Karpas-422 (cell line): Measurements from ENCODE around the gene CCDC92. TPM values are rescaled to one million over a fixed set of nuclear protein-coding genes. Genes with fewer than 3 reads are reported as not detected.

Source experiments
- DNase-seq: peaks from one replicate; pipeline ENCODE4 v3.0.0-alpha.2; 2015
- H2AFZ ChIP-seq: fragments of 200-600 bp; sonication (generic); 2 replicates; pipeline ENCODE4 v1.6.1; 2014; ENCODE audit warnings: antibody characterized with exemption, low read length, mixed read lengths
- H3K27ac ChIP-seq: fragments of 200-600 bp; sonication (generic); 2 replicates; pipeline ENCODE4 v1.5.1; 2014; ENCODE audit warnings: mild to moderate bottlenecking, low read length, moderate library complexity
- H3K27me3 ChIP-seq: fragments of 200-600 bp; sonication (generic); 2 replicates; pipeline ENCODE4 v1.6.1; 2014; ENCODE audit warnings: low read length, mixed read lengths
- H3K36me3 ChIP-seq: fragments of 200-600 bp; sonication (generic); 2 replicates; pipeline ENCODE4 v1.6.1; 2014; ENCODE audit warnings: low read length, mixed read lengths; ENCODE audit not compliant: insufficient read depth
- H3K4me1 ChIP-seq: fragments of 200-600 bp; sonication (generic); 2 replicates; pipeline ENCODE4 v1.6.1; 2014; ENCODE audit warnings: mild to moderate bottlenecking, low read length, mixed read lengths
- H3K4me2 ChIP-seq: fragments of 200-600 bp; sonication (generic); 2 replicates; pipeline ENCODE4 v1.6.1; 2014; ENCODE audit warnings: low read length, low read depth, mild to moderate bottlenecking; ENCODE audit not compliant: poor library complexity, severe bottlenecking
- H3K4me3 ChIP-seq: fragments of 200-600 bp; sonication (generic); 2 replicates; pipeline ENCODE4 v1.5.1; 2014; ENCODE audit warnings: mild to moderate bottlenecking, antibody characterized with exemption, low read length, mixed read lengths
- H3K79me2 ChIP-seq: fragments of 200-600 bp; sonication (generic); 2 replicates; pipeline ENCODE4 v1.6.1; 2014; ENCODE audit warnings: mild to moderate bottlenecking, low read length, mixed read lengths
- H3K9ac ChIP-seq: fragments of 200-600 bp; sonication (generic); 2 replicates; pipeline ENCODE4 v1.6.0; 2014; ENCODE audit warnings: low read length
- H3K9me2 ChIP-seq: fragments of 200-600 bp; sonication (generic), shearing (Covaris generic); replicated peaks from 2 replicates; pipeline ENCODE4 v1.6.0; 2014; ENCODE audit warnings: mild to moderate bottlenecking, low read length, moderate library complexity; ENCODE audit not compliant: insufficient read depth
- H3K9me3 ChIP-seq: fragments of 300-700, 200-600 bp; sonication (generic); 2 replicates; pipeline ENCODE4 v1.6.1; 2014; ENCODE audit warnings: low read length, mixed read lengths
- H4K20me1 ChIP-seq: fragments of 200-600 bp; sonication (generic); 2 replicates; pipeline ENCODE4 v1.6.1; 2014; ENCODE audit warnings: mild to moderate bottlenecking, antibody characterized with exemption, low read length, low read depth; ENCODE audit not compliant: insufficient read depth
- total RNA-seq: library from RNA; depleted of rRNA; stranded (reverse); fragments of >200 nt; shearing (Covaris generic); gene quantifications from 2 replicates; pipeline ENCODE4 v1.2.3, GENCODE V29; 2014; ENCODE audit warnings: low replicate concordance

Gene CCDC92
- total RNA-seq, 1 experiment from 2014 or later = 2.0 TPM

GRCh38 chr12:123905319-123905925, 67.2 kb downstream of the CCDC92 start:
- peaks cover 4% of the 10 kb centered on the region for H3K4me1 ChIP-seq
- H3K27me3 ChIP-seq = no peaks in the 10 kb centered on the region
- H4K20me1 ChIP-seq = peaks cover 11% of the 10 kb centered on the region; the same call in 1 of the 2 replicates
- DNase-seq = peak; percentile 85
- no peak overlapping the region for H2AFZ ChIP-seq
- no peaks in the 10 kb centered on the region for H3K36me3 ChIP-seq
- H3K27ac ChIP-seq = no peak overlapping the region
- no peak overlapping the region for H3K9ac ChIP-seq
- no peak overlapping the region for H3K4me3 ChIP-seq
- no peaks in the 10 kb centered on the region for H3K9me2 ChIP-seq
- H3K4me2 ChIP-seq = no peak overlapping the region
- H3K9me3 ChIP-seq = no peaks in the 10 kb centered on the region
- H3K79me2 ChIP-seq = no peaks in the 10 kb centered on the region

- H3K9me3 ChIP-seq = no peaks in the 10 kb centered on the region
- H3K9me2 ChIP-seq = no peaks in the 10 kb centered on the region
- H3K27ac ChIP-seq = no peak overlapping the region
- H2AFZ ChIP-seq = no peak overlapping the region
- no peak overlapping the region for H3K4me3 ChIP-seq
- no peak for DNase-seq
- H3K9ac ChIP-seq = no peak overlapping the region
- H3K4me1 ChIP-seq = peaks cover 4% of the 10 kb centered on the region
- no peaks in the 10 kb centered on the region for H3K79me2 ChIP-seq
- peaks cover 8% of the 10 kb centered on the region; the same call in 1 of the 2 replicates for H4K20me1 ChIP-seq
- H3K36me3 ChIP-seq = no peaks in the 10 kb centered on the region
- no peaks in the 10 kb centered on the region for H3K27me3 ChIP-seq
- H3K4me2 ChIP-seq = no peak overlapping the region
Measured at GRCh38 chr12:123903301-123904065, 69.1 kb downstream of the CCDC92 start.

GRCh38 chr12:123902821-123903220, 69.8 kb downstream of the CCDC92 start:
- Histone ChIP-seq H4K20me1 (peaks cover 8% of the 10 kb centered on the region; the same call in 1 of the 2 replicates), H3K9me2 (no peaks in the 10 kb centered on the region), H3K4me3 (no peak overlapping the region), H3K36me3 (no peaks in the 10 kb centered on the region), H3K27me3 (no peaks in the 10 kb centered on the region), H3K9ac (no peak overlapping the region), H3K27ac (no peak overlapping the region), H3K4me2 (no peak overlapping the region), H3K4me1 (peaks cover 4% of the 10 kb centered on the region), H3K9me3 (no peaks in the 10 kb centered on the region), H2AFZ (no peak overlapping the region), H3K79me2 (no peaks in the 10 kb centered on the region)
- no peak for DNase-seq

- Histone ChIP-seq H4K20me1 (0 out of 2 replicates have a peak, but pooled peaks cover 3% of the 10 kb centered on the region), H3K9ac (no peak overlapping the region), H3K9me2 (no peaks in the 10 kb centered on the region), H3K27ac (no peak overlapping the region), H3K79me2 (no peaks in the 10 kb centered on the region), H2AFZ (no peak overlapping the region), H3K36me3 (no peaks in the 10 kb centered on the region), H3K4me1 (peaks cover 4% of the 10 kb centered on the region), H3K4me3 (no peak overlapping the region), H3K9me3 (no peaks in the 10 kb centered on the region), H3K27me3 (no peaks in the 10 kb centered on the region), H3K4me2 (no peak overlapping the region)
- no peak for DNase-seq
Measured at GRCh38 chr12:123900871-123901376, 71.7 kb downstream of the CCDC92 start.

GRCh38 chr12:123899368-123899767, 73.3 kb downstream of the CCDC92 start:
- H2AFZ ChIP-seq = no peak overlapping the region
- H3K9ac ChIP-seq = no peak overlapping the region
- H3K4me3 ChIP-seq = no peak overlapping the region
- H3K9me3 ChIP-seq = no peaks in the 10 kb centered on the region
- H4K20me1 ChIP-seq = 0 out of 2 replicates have a peak, but pooled peaks cover 3% of the 10 kb centered on the region
- H3K79me2 ChIP-seq = no peaks in the 10 kb centered on the region
- DNase-seq = no peak
- H3K4me1 ChIP-seq = no peaks in the 10 kb centered on the region
- H3K4me2 ChIP-seq = no peak overlapping the region
- no peaks in the 10 kb centered on the region for H3K36me3 ChIP-seq
- no peaks in the 10 kb centered on the region for H3K27me3 ChIP-seq
- H3K9me2 ChIP-seq = no peaks in the 10 kb centered on the region
- H3K27ac ChIP-seq = no peak overlapping the region

GRCh38 chr12:123898673-123899072, 74.0 kb downstream of the CCDC92 start:
- Histone ChIP-seq H3K9ac (no peak overlapping the region), H3K4me3 (no peak overlapping the region), H3K27me3 (no peaks in the 10 kb centered on the region), H2AFZ (no peak overlapping the region), H3K9me3 (no peaks in the 10 kb centered on the region), H3K36me3 (no peaks in the 10 kb centered on the region), H3K4me2 (no peak overlapping the region), H3K79me2 (no peaks in the 10 kb centered on the region), H4K20me1 (0 out of 2 replicates have a peak, but pooled peaks cover 3% of the 10 kb centered on the region), H3K27ac (no peak overlapping the region), H3K4me1 (no peaks in the 10 kb centered on the region), H3K9me2 (no peaks in the 10 kb centered on the region)
- DNase-seq = no peak

GRCh38 chr12:123897221-123897620, 75.4 kb downstream of the CCDC92 start:
- H3K4me2 ChIP-seq = no peak overlapping the region
- H3K9me2 ChIP-seq = no peaks in the 10 kb centered on the region
- no peak overlapping the region for H3K27ac ChIP-seq
- H3K4me3 ChIP-seq = no peak overlapping the region
- no peak overlapping the region for H2AFZ ChIP-seq
- H3K9ac ChIP-seq = no peak overlapping the region
- H3K36me3 ChIP-seq = no peaks in the 10 kb centered on the region
- H3K79me2 ChIP-seq = no peaks in the 10 kb centered on the region
- no peaks in the 10 kb centered on the region for H3K27me3 ChIP-seq
- H3K9me3 ChIP-seq = no peaks in the 10 kb centered on the region
- no peaks in the 10 kb centered on the region for H3K4me1 ChIP-seq
- 0 out of 2 replicates have a peak, but pooled peaks cover under 1% of the 10 kb centered on the region for H4K20me1 ChIP-seq
- no peak for DNase-seq

GRCh38 chr12:123896767-123897166, 75.9 kb downstream of the CCDC92 start:
- no peaks in the 10 kb centered on the region for H3K9me2 ChIP-seq
- no peak overlapping the region for H3K4me3 ChIP-seq
- H3K79me2 ChIP-seq = no peaks in the 10 kb centered on the region
- no peak overlapping the region for H3K27ac ChIP-seq
- no peaks in the 10 kb centered on the region for H3K27me3 ChIP-seq
- no peak overlapping the region for H3K4me2 ChIP-seq
- H3K4me1 ChIP-seq = no peaks in the 10 kb centered on the region
- H4K20me1 ChIP-seq = no peaks in the 10 kb centered on the region
- no peak for DNase-seq
- no peak overlapping the region for H2AFZ ChIP-seq
- H3K36me3 ChIP-seq = no peaks in the 10 kb centered on the region
- H3K9me3 ChIP-seq = no peaks in the 10 kb centered on the region
- no peak overlapping the region for H3K9ac ChIP-seq
